NB4 (cell line): ENCODE results near the gene MESP2.

Source experiments
- CTCF ChIP-seq: IDR thresholded peaks from one replicate; pipeline ENCODE4 v1.5.1; 2012; ENCODE audit warnings: low read depth, low read length
- POLR2A ChIP-seq: IDR thresholded peaks from 2 replicates; pipeline ENCODE4 v1.6.1; 2011; ENCODE audit warnings: mild to moderate bottlenecking; ENCODE audit not compliant: insufficient read length; ENCODE audit errors: extremely low read depth

GRCh38 chr15:89747708-89748682, 28.1 kb upstream of the MESP2 start:
- TF ChIP-seq CTCF (no peak), POLR2A (no peak)
